K562 (cell line): ENCODE results near the gene UBTD1. TPM values are rescaled to one million over a fixed set of nuclear protein-coding genes. Genes with fewer than 3 reads are reported as not detected.

ENCODE experiments used
- ATAC-seq: fragments of 200-7000 bp; cut with Tn5 transposase; 3 replicates; pipeline ENCODE4 v1.9.1; 2020; ENCODE audit warnings: moderate library complexity
- BruUV-seq: library from RNA; stranded (reverse); fragments of 400-500 nt; replicated peaks from 2 replicates; lab custom pipeline; 2021; lab: Mats Ljungman, UMichigan
- CTCF ChIA-PET: fragments of 300-600 bp; formaldehyde crosslinking; extraction: SDS; loops from one replicate; lab custom pipeline; 2021; ENCODE audit warnings: low intra/inter-chr PET ratio; lab: Yijun Ruan, JAX
- POLR2A ChIA-PET: fragments of 300-600, 350-650 bp; sonication (Branson Sonifier 250); formaldehyde crosslinking; extraction: SDS; loops from one replicate; lab custom pipeline; 2021; ENCODE audit warnings: antibody characterized with exemption, inconsistent platforms; lab: Yijun Ruan, JAX
- DNase-seq, 4 experiments: peaks; one replicate each; pipeline versions ENCODE4 v3.0.0 to v3.0.0-alpha.2; 2011 to 2018; ENCODE audit warnings: low spot score in 3 of 4, mixed read lengths in 3 of 4; ENCODE audit errors: extremely low read depth in 1 of 4
- FAIRE-seq: peaks from 2 replicates; lab custom pipeline; 2011; peaks lifted over from hg19 to GRCh38; lab: Jason Lieb, UNC
- H2AFZ ChIP-seq: 2 replicates; pipeline ENCODE4 v1.6.0; 2011; ENCODE audit warnings: low read depth, low read length, control low read depth, inconsistent platforms
- H3K27ac ChIP-seq: fragments of 200-600 bp; 3 replicates; pipeline ENCODE4 v1.8.0; 2011; ENCODE audit warnings: low read depth, mild to moderate bottlenecking, control low read depth, inconsistent platforms, low read length, moderate library complexity, mixed read lengths; ENCODE audit errors: extremely low read depth
- H3K27me3 ChIP-seq, 2 experiments: fragments of 300-600 bp in 1 of 2; 2 replicates in 1 of 2; 3 replicates in 1 of 2; pipeline versions ENCODE4 v1.6.0 to v1.8.0; 2011; ENCODE audit warnings: inconsistent platforms in 2 of 2, low read length in 2 of 2, mild to moderate bottlenecking in 1 of 2, mixed read lengths in 1 of 2, moderate library complexity in 1 of 2; ENCODE audit not compliant: control insufficient read depth in 2 of 2, insufficient read depth in 2 of 2
- H3K36me3 ChIP-seq: fragments of 300-600 bp; 3 replicates; pipeline ENCODE4 v1.8.0; 2011; ENCODE audit warnings: mild to moderate bottlenecking, low read length, inconsistent platforms; ENCODE audit not compliant: control insufficient read depth, insufficient read depth
- H3K4me1 ChIP-seq, 2 experiments: fragments of 200-600 bp in 1 of 2; replicated peaks in 1 of 2; 2 replicates in 1 of 2; 3 replicates in 1 of 2; pipeline versions ENCODE4 v1.5.1 to v1.8.0; 2011; ENCODE audit warnings: inconsistent platforms in 2 of 2, low read length in 2 of 2, mild to moderate bottlenecking in 1 of 2, mixed read lengths in 1 of 2, moderate library complexity in 1 of 2; ENCODE audit not compliant: control insufficient read depth in 2 of 2, insufficient read depth in 2 of 2
- H3K4me2 ChIP-seq: 2 replicates; pipeline ENCODE4 v1.6.1; 2011; ENCODE audit warnings: low read length, control low read depth, inconsistent platforms, mixed read lengths; ENCODE audit not compliant: insufficient read depth
- H3K4me3 ChIP-seq: fragments of 200-600 bp; sonication (generic), shearing (Covaris generic); 2 replicates; pipeline ENCODE4 v1.5.1; 2016; ENCODE audit warnings: control low read depth, inconsistent platforms
- H3K79me2 ChIP-seq: fragments of 200-600 bp; 3 replicates; pipeline ENCODE4 v1.8.0; 2011; ENCODE audit warnings: low read length, inconsistent platforms; ENCODE audit not compliant: control insufficient read depth, insufficient read depth
- H3K9ac ChIP-seq, 2 experiments: 2 replicates each; pipeline versions ENCODE4 v1.6.0 to v1.6.1; 2011; ENCODE audit warnings: low read depth in 2 of 2, low read length in 2 of 2, control low read depth in 1 of 2, inconsistent platforms in 1 of 2, mild to moderate bottlenecking in 1 of 2, mixed read lengths in 1 of 2; ENCODE audit not compliant: insufficient read depth in 1 of 2
- H3K9me1 ChIP-seq: one replicate; pipeline ENCODE4 v1.6.0; 2011; ENCODE audit warnings: inconsistent platforms, mild to moderate bottlenecking, low read length, moderate library complexity; ENCODE audit not compliant: control insufficient read depth, insufficient read depth
- H3K9me3 ChIP-seq: replicated peaks from 2 replicates; pipeline ENCODE4 v1.5.1; 2011; ENCODE audit warnings: low read depth, low read length, inconsistent platforms; ENCODE audit not compliant: control insufficient read depth, insufficient read depth
- H4K20me1 ChIP-seq: replicated peaks from 2 replicates; pipeline ENCODE4 v1.6.1; 2011; ENCODE audit warnings: low read length, inconsistent platforms, mixed read lengths; ENCODE audit not compliant: control insufficient read depth, insufficient read depth
- ADNP ChIP-seq: fragments of 200-800 bp; sonication (Bioruptor generic); IDR thresholded peaks from 2 replicates; pipeline ENCODE4 v1.6.1; 2016; ENCODE audit warnings: missing genetic modification characterization, missing compliant biosample characterization
- ARID2 ChIP-seq: fragments of 450-650 bp; IDR thresholded peaks from 2 replicates; pipeline ENCODE4 v1.6.1; 2017; ENCODE audit warnings: antibody characterized with exemption, mild to moderate bottlenecking
- ATF6 ChIP-seq: sonication (generic); formaldehyde crosslinking; IDR thresholded peaks from 2 replicates; pipeline ENCODE4 v1.4.0; 2020; ENCODE audit warnings: mild to moderate bottlenecking, missing genetic modification reagents
- BDP1 ChIP-seq: IDR thresholded peaks from 3 replicates; pipeline ENCODE4 v1.6.1; 2011; ENCODE audit not compliant: insufficient read length, insufficient read depth
- NFE2L1 ChIP-seq: fragments of 450-650 bp; IDR thresholded peaks from 2 replicates; pipeline ENCODE4 v1.6.1; 2016; ENCODE audit warnings: missing genetic modification characterization, low read depth, mild to moderate bottlenecking, missing compliant biosample characterization, moderate library complexity, borderline replicate concordance
- SMARCA5 ChIP-seq: fragments of 450-650 bp; IDR thresholded peaks from 2 replicates; pipeline ENCODE4 v1.6.1; 2016
- SMARCE1 ChIP-seq: fragments of 450-650 bp; IDR thresholded peaks from 2 replicates; pipeline ENCODE4 v1.7.1; 2016; ENCODE audit warnings: mild to moderate bottlenecking
- TRIM25 ChIP-seq: fragments of 450-650 bp; IDR thresholded peaks from 2 replicates; pipeline ENCODE4 v1.7.0; 2016; ENCODE audit warnings: borderline replicate concordance
- XRCC4 ChIP-seq: IDR thresholded peaks from one replicate; pipeline ENCODE4 v1.6.1; 2011; ENCODE audit not compliant: insufficient read depth, insufficient read length; ENCODE audit errors: extremely low read depth
- ZBTB49 ChIP-seq: sonication (generic); formaldehyde crosslinking; IDR thresholded peaks from 2 replicates; pipeline ENCODE4 v1.8.0; 2022; ENCODE audit warnings: missing genetic modification reagents, mild to moderate bottlenecking, borderline replicate concordance
- WGBS: fragments of 100-300 bp; shearing (Covaris generic); methylation state at CpG from one replicate; pipeline ENCODE4 v1.1.6; 2016; ENCODE audit warnings: low coverage, mixed read lengths; ENCODE audit not compliant: insufficient coverage; ENCODE audit errors: missing lambda C conversion rate; 5-methylcytosine and 5-hydroxymethylcytosine counted together
- in situ Hi-C: fragments of 300-500 bp; cut with MboI; formaldehyde crosslinking; loops from 4 replicates; pipeline ENCODE4 v1.15.0; 2018; ENCODE audit warnings: inconsistent platforms, mixed read lengths
- intact Hi-C: fragments of 100-400 bp; cut with micrococcal nuclease; formaldehyde crosslinking; loops from 2 replicates; pipeline ENCODE4 v1.14.2; 2022
- polyA plus RNA-seq, 8 experiments: library from polyadenylated mRNA; depleted of rRNA in 4 of 8; stranded (reverse) in 5 of 8; unstranded in 3 of 8; fragments of >200 nt; fragmentation: Nextera tagmentation in 2 of 8; fragmentation: Illumina TruSeq in 1 of 8; extraction: Ambion mirVana in 2 of 8; extraction: Trizol in 1 of 8; gene quantifications; 2 replicates each; pipeline versions ENCODE4 v1.2.1 to v1.2.3, GENCODE V29; 2011 to 2014; ENCODE audit warnings: inconsistent platforms in 1 of 8, missing spikeins in 1 of 8
- total RNA-seq, 7 experiments: library from RNA; depleted of rRNA in 6 of 7; stranded (reverse); fragments of >200 nt in 6 of 7; fragmentation: Illumina TruSeq in 2 of 7; extraction: Trizol in 2 of 7; gene quantifications; 2 replicates each; pipeline versions ENCODE4 v1.2.1 to v1.2.3, GENCODE V29; 2011 to 2021; ENCODE audit warnings: low replicate concordance in 1 of 7
- TF ChIP-seq, protein P1 (sequence below): fragments of 450-650 bp; formaldehyde crosslinking; IDR thresholded peaks from 2 replicates; pipeline ENCODE4 v1.4.0; 2022; ENCODE audit warnings: mild to moderate bottlenecking, moderate library complexity

The UBTD1 gene
- total and polyA plus RNA-seq, 9 of the 15 experiments (the other 6 are each of a cell fraction or from before 2014, with no cell fraction given) = 0.08 to 1.6 (median 0.81) TPM; not detected in 1

DNA sequence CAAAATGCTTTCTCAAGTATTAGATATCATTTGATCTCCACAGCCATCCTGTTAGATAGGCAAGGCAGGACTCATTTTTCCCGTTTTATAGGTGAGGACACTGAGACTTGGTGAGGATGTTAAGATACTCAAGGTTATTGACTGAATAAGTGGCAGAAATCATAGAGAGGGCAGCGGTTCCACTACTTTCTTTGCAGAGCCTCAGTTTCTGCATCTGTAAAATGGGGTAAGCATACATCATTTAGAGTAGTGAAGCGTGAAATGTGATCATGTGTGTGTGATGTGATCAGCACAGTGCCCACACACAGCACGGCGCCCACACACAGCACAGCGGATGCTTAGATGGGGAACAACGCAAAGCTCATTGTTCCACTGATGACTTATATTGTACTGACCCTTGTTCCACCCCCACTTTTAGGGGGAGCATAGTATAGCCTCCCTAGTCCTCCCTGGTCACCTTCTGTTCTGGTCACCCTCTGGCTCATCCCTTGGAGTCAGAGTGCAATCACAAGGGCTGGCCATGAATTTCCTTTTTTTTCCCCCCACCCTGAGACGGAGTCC is 10.5 kb downstream of the UBTD1 start:
- intact Hi-C loops = no loop called here
- Histone ChIP-seq H3K9ac (no peak overlapping the region), H3K4me2 (no peak overlapping the region), H3K4me1 (peaks cover 0 to 7% of the 10 kb centered on the region in 2 experiments; a peak in 3 of 5 replicates), H3K9me1 (no peaks in the 10 kb centered on the region), H3K4me3 (no peak overlapping the region), H3K9me3 (no peaks in the 10 kb centered on the region), H3K36me3 (no peaks in the 10 kb centered on the region), H2AFZ (no peak overlapping the region), H3K79me2 (no peaks in the 10 kb centered on the region), H4K20me1 (no peaks in the 10 kb centered on the region), H3K27me3 (peaks cover 0 to 3% of the 10 kb centered on the region in 2 experiments; a peak in 2 of 5 replicates), H3K27ac (no peak overlapping the region)
- no peak for FAIRE-seq
- POLR2A ChIA-PET = no interaction called here
- DNase-seq = no peak
- in situ Hi-C loops = no loop called here
- WGBS = 20% methylated on average over 7 of the region's 8 CpGs
- CTCF ChIA-PET = no interaction called here
- no TSS peak for BruUV-seq
- no peak for ATAC-seq
- TF ChIP-seq SMARCA5 (0 out of 2 replicates have a peak, but pooled peaks have one; percentile 39), BDP1 (no peak), NFE2L1 (tag) (no peak), ARID2 (no peak), XRCC4 (no peak), ATF6 (CRISPR knock-in tag) (no peak), ZBTB49 (no peak), SMARCE1 (no peak), ADNP (tag) (0 out of 2 replicates have a peak, but pooled peaks have one; percentile 38), TRIM25 (no peak)
- TF ChIP-seq, protein P1, sequence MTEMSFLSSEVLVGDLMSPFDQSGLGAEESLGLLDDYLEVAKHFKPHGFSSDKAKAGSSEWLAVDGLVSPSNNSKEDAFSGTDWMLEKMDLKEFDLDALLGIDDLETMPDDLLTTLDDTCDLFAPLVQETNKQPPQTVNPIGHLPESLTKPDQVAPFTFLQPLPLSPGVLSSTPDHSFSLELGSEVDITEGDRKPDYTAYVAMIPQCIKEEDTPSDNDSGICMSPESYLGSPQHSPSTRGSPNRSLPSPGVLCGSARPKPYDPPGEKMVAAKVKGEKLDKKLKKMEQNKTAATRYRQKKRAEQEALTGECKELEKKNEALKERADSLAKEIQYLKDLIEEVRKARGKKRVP = no peak
